A673 (cell line): ENCODE results near the gene CINP. TPM values are rescaled to one million over a fixed set of nuclear protein-coding genes. Genes with fewer than 3 reads are reported as not detected.

ENCODE experiments used
- BruUV-seq: library from RNA; stranded (reverse); fragments of 400-500 nt; replicated peaks from 2 replicates; lab custom pipeline; 2021; lab: Mats Ljungman, UMichigan
- CTCF ChIA-PET: fragments of 300-600 bp; sonication (Branson Sonifier 250); formaldehyde crosslinking; loops from one replicate; lab custom pipeline; 2022; ENCODE audit warnings: antibody characterized with exemption; lab: Charles Lee
- POLR2A ChIA-PET: fragments of 300-600 bp; sonication (Branson Sonifier 250); formaldehyde crosslinking; loops from one replicate; lab custom pipeline; 2022; ENCODE audit warnings: antibody characterized with exemption; ENCODE audit not compliant: low non-redundant PET; lab: Charles Lee
- DNase-seq: peaks from one replicate; pipeline ENCODE4 v3.0.0-alpha.2; 2015; ENCODE audit warnings: low spot score
- H3K27ac ChIP-seq: fragments of 200-600 bp; sonication (generic); 2 replicates; pipeline ENCODE4 v1.5.1; 2016; ENCODE audit warnings: mixed run types, low read depth, mild to moderate bottlenecking, mixed read lengths, antibody characterized with exemption, low read length; ENCODE audit not compliant: poor library complexity, severe bottlenecking
- H3K27me3 ChIP-seq: fragments of 200-600 bp; sonication (generic); replicated peaks from 2 replicates; pipeline ENCODE4 v1.6.1; 2017; ENCODE audit warnings: mixed run types, low read depth, mild to moderate bottlenecking, mixed read lengths, antibody characterized with exemption, low read length; ENCODE audit not compliant: insufficient read depth, poor library complexity
- H3K36me3 ChIP-seq: fragments of 200-600 bp; sonication (generic); 2 replicates; pipeline ENCODE4 v1.6.1; 2016; ENCODE audit warnings: mixed run types, mild to moderate bottlenecking, mixed read lengths, antibody characterized with exemption, low read length; ENCODE audit not compliant: insufficient read depth, poor library complexity, severe bottlenecking
- H3K4me1 ChIP-seq: fragments of 200-600 bp; sonication (generic); 2 replicates; pipeline ENCODE4 v1.6.1; 2017; ENCODE audit warnings: mixed run types, mild to moderate bottlenecking, mixed read lengths, antibody characterized with exemption, low read length; ENCODE audit not compliant: insufficient read depth, poor library complexity, severe bottlenecking
- H3K4me3 ChIP-seq: fragments of 200-600 bp; sonication (generic); 2 replicates; pipeline ENCODE4 v1.5.1; 2016; ENCODE audit warnings: low read depth, mixed run types, mild to moderate bottlenecking, mixed read lengths, low read length; ENCODE audit not compliant: poor library complexity, severe bottlenecking
- H3K9me3 ChIP-seq: fragments of 200-600 bp; sonication (generic); 2 replicates; pipeline ENCODE4 v1.6.1; 2016; ENCODE audit warnings: mixed run types, low read depth, mild to moderate bottlenecking, mixed read lengths, antibody characterized with exemption, low read length; ENCODE audit not compliant: poor library complexity, severe bottlenecking
- CTCF ChIP-seq: fragments of 300-800, 200-600 bp; sonication (generic); conservative IDR thresholded peaks from 2 replicates; pipeline ENCODE4 v1.5.1; 2017; ENCODE audit warnings: low read depth, mild to moderate bottlenecking, antibody characterized with exemption, low read length, moderate library complexity, mixed read lengths
- EZH2 ChIP-seq: fragments of 200-600 bp; sonication (generic); IDR thresholded peaks from 2 replicates; pipeline ENCODE4 v1.6.1; 2017; ENCODE audit warnings: borderline replicate concordance, low read depth, mild to moderate bottlenecking, mixed read lengths, antibody characterized with exemption, low read length; ENCODE audit not compliant: poor library complexity, severe bottlenecking
- intact Hi-C: fragments of 100-400 bp; cut with micrococcal nuclease; formaldehyde crosslinking; loops from one replicate; pipeline ENCODE4 v1.10.0; 2022; ENCODE audit not compliant: unreplicated experiment
- total RNA-seq: library from RNA; stranded (reverse); gene quantifications from 2 replicates; pipeline ENCODE4 v1.2.3, GENCODE V29; 2021

Gene CINP
- total RNA-seq, 1 experiment from 2014 or later: 46.6 TPM

GRCh38 chr14:102342238-102342637 is 20.5 kb downstream of the CINP start:
- Histone ChIP-seq H3K27me3 (no peaks in the 10 kb centered on the region), H3K9me3 (no peaks in the 10 kb centered on the region), H3K4me1 (no peaks in the 10 kb centered on the region), H3K36me3 (peaks cover 23% of the 10 kb centered on the region), H3K27ac (no peak overlapping the region), H3K4me3 (no peak overlapping the region)
- BruUV-seq: no TSS peak
- TF ChIP-seq EZH2 (no peak), CTCF (no peak)
- ChIA-PET POLR2A (no interaction called here), CTCF (no interaction called here)
- no peak for DNase-seq
- intact Hi-C loops: no loop called here

- intact Hi-C loops: no loop called here
- H3K9me3 ChIP-seq: no peaks in the 10 kb centered on the region
Measured at GRCh38 chr14:102341566-102341965, 21.1 kb downstream of the CINP start.

GRCh38 chr14:102338724-102339123 is 24.0 kb downstream of the CINP start:
- CTCF ChIA-PET: no interaction called here
- intact Hi-C loops: no loop called here
- no TSS peak for BruUV-seq
- no peak for TF ChIP-seq CTCF
- no peak for TF ChIP-seq EZH2
- no peaks in the 10 kb centered on the region for H3K9me3 ChIP-seq
- POLR2A ChIA-PET: interaction anchor here (1.0 kb wide), 1 partner anchor 596 kb away, joined by 4 read pairs; no protein-coding TSS in a partner anchor
- H3K27me3 ChIP-seq: no peaks in the 10 kb centered on the region
- H3K27ac ChIP-seq: no peak overlapping the region
- no peak for DNase-seq
- no peaks in the 10 kb centered on the region for H3K4me1 ChIP-seq
- H3K4me3 ChIP-seq: no peak overlapping the region
- H3K36me3 ChIP-seq: peaks cover 13% of the 10 kb centered on the region

More at GRCh38 chr14:102341566-102341965, 21.1 kb downstream of the CINP start:
- POLR2A ChIA-PET: no interaction called here
- Histone ChIP-seq H3K4me1 (no peaks in the 10 kb centered on the region), H3K4me3 (no peak overlapping the region), H3K27me3 (no peaks in the 10 kb centered on the region), H3K36me3 (peaks cover 23% of the 10 kb centered on the region), H3K27ac (no peak overlapping the region)
- no TSS peak for BruUV-seq
- CTCF ChIA-PET: no interaction called here
- TF ChIP-seq EZH2 (no peak), CTCF (no peak)
- DNase-seq: no peak
